H1 (cell line): ENCODE results near the gene BGLAP. TPM values are rescaled to one million over a fixed set of nuclear protein-coding genes. Genes with fewer than 3 reads are reported as not detected.

Experiments
- CTCF ChIA-PET: fragments of 300-600 bp; sonication (Branson Sonifier 250); formaldehyde crosslinking; loops from one replicate; lab custom pipeline; 2021; ENCODE audit not compliant: partially characterized antibody; lab: Charles Lee
- POLR2A ChIA-PET: fragments of 300-600 bp; sonication (Branson Sonifier 250); formaldehyde crosslinking; loops from one replicate; lab custom pipeline; 2021; ENCODE audit warnings: inconsistent platforms; ENCODE audit not compliant: partially characterized antibody; lab: Charles Lee
- DNase-seq, 2 experiments: peaks; one replicate each; pipeline versions ENCODE4 v3.0.0 to v3.0.0-alpha.2; 2010 to 2022; ENCODE audit warnings: low spot score in 2 of 2, low read depth in 1 of 2, mixed read lengths in 1 of 2
- FAIRE-seq: peaks from 2 replicates; lab custom pipeline; 2011; peaks lifted over from hg19 to GRCh38; lab: Jason Lieb, UNC
- H2AFZ ChIP-seq: 2 replicates; pipeline ENCODE4 v1.8.1; 2012; ENCODE audit warnings: low read length, inconsistent platforms
- H2AK5ac ChIP-seq: 2 replicates; pipeline ENCODE4 v1.6.1; 2013; ENCODE audit warnings: low read depth, low read length
- H2BK120ac ChIP-seq: replicated peaks from 2 replicates; pipeline ENCODE3; 2013; ENCODE audit warnings: low read depth, low read length, inconsistent platforms
- H2BK12ac ChIP-seq: 2 replicates; pipeline ENCODE4 v1.6.1; 2013; ENCODE audit warnings: low read depth, low read length
- H2BK15ac ChIP-seq: 2 replicates; pipeline ENCODE4 v1.6.1; 2013; ENCODE audit warnings: low read length
- H2BK20ac ChIP-seq: 2 replicates; pipeline ENCODE4 v1.6.1; 2013; ENCODE audit warnings: low read length
- H2BK5ac ChIP-seq: 2 replicates; pipeline ENCODE4 v1.6.1; 2013; ENCODE audit warnings: low read depth, low read length
- H3K14ac ChIP-seq: 2 replicates; pipeline ENCODE4 v1.6.1; 2013; ENCODE audit warnings: inconsistent platforms; ENCODE audit not compliant: insufficient read length
- H3K18ac ChIP-seq: 2 replicates; pipeline ENCODE4 v1.6.1; 2013; ENCODE audit warnings: low read length; ENCODE audit errors: extremely low read depth
- H3K23ac ChIP-seq: 2 replicates; pipeline ENCODE4 v1.6.1; 2013; ENCODE audit warnings: inconsistent platforms; ENCODE audit not compliant: insufficient read length
- H3K23me2 ChIP-seq: 2 replicates; pipeline ENCODE4 v1.6.1; 2013; ENCODE audit warnings: low read depth, low read length
- H3K27ac ChIP-seq: 2 replicates; pipeline ENCODE4 v1.6.1; 2011; ENCODE audit warnings: low read depth, low read length, inconsistent platforms
- H3K27me3 ChIP-seq, 4 experiments: replicated peaks in 1 of 4; 1 replicate in 1 of 4; 2 replicates in 3 of 4; pipeline versions ENCODE4 v1.6.1 to v1.8.1; 2011 to 2013; ENCODE audit warnings: low read length in 3 of 4, mild to moderate bottlenecking in 3 of 4, inconsistent platforms in 2 of 4, mixed read lengths in 2 of 4, moderate library complexity in 1 of 4; ENCODE audit not compliant: control insufficient read depth in 3 of 4, insufficient read depth in 3 of 4; ENCODE audit errors: extremely low read depth in 1 of 4
- H3K36me3 ChIP-seq, 4 experiments: 2 replicates each; pipeline versions ENCODE4 v1.6.1 to v1.8.1; 2011 to 2013; ENCODE audit warnings: mild to moderate bottlenecking in 4 of 4, low read length in 3 of 4, moderate library complexity in 2 of 4, control low read depth in 1 of 4, inconsistent platforms in 1 of 4; ENCODE audit not compliant: insufficient read depth in 4 of 4, control insufficient read depth in 2 of 4
- H3K4ac ChIP-seq: replicated peaks from 2 replicates; pipeline ENCODE3; 2013; ENCODE audit warnings: low read length, low read depth, mixed read lengths, inconsistent platforms; ENCODE audit not compliant: insufficient read length
- H3K4me1 ChIP-seq, 4 experiments: replicated peaks in 1 of 4; 1 replicate in 1 of 4; 2 replicates in 3 of 4; pipeline versions ENCODE4 v1.6.1 to v1.8.1; 2011 to 2013; ENCODE audit warnings: low read length in 3 of 4, inconsistent platforms in 2 of 4, mixed read lengths in 1 of 4; ENCODE audit not compliant: insufficient read depth in 4 of 4, control insufficient read depth in 3 of 4
- H3K4me2 ChIP-seq, 2 experiments: 2 replicates each; pipeline versions ENCODE4 v1.6.1 to v1.8.1; 2011 to 2013; ENCODE audit warnings: low read depth in 2 of 2, low read length in 2 of 2, control low read depth in 1 of 2, inconsistent platforms in 1 of 2, mild to moderate bottlenecking in 1 of 2; ENCODE audit not compliant: insufficient read depth in 1 of 2
- H3K4me3 ChIP-seq, 4 experiments: fragments of 200-600, 300-600 bp in 1 of 4; sonication (generic), shearing (Covaris generic), sonication (Bioruptor Twin) in 1 of 4; 2 replicates each; pipeline versions ENCODE4 v1.5.1 to v1.8.1; 2011 to 2016; ENCODE audit warnings: low read length in 4 of 4, low read depth in 3 of 4, control low read depth in 2 of 4, inconsistent platforms in 2 of 4, mild to moderate bottlenecking in 2 of 4, mixed read lengths in 1 of 4, moderate library complexity in 1 of 4; ENCODE audit not compliant: insufficient read depth in 2 of 4; ENCODE audit errors: extremely low read depth in 1 of 4
- H3K56ac ChIP-seq: replicated peaks from 2 replicates; pipeline ENCODE3; 2013; ENCODE audit warnings: low read depth, mild to moderate bottlenecking, mixed read lengths, low read length, inconsistent platforms; ENCODE audit not compliant: insufficient read length
- H3K79me1 ChIP-seq: 2 replicates; pipeline ENCODE4 v1.6.1; 2013; ENCODE audit warnings: low read depth, low read length, control low read depth
- H3K79me2 ChIP-seq, 2 experiments: 2 replicates each; pipeline versions ENCODE4 v1.6.1 to v1.8.1; 2012 to 2013; ENCODE audit warnings: low read length in 2 of 2, mild to moderate bottlenecking in 2 of 2, inconsistent platforms in 1 of 2; ENCODE audit not compliant: insufficient read depth in 2 of 2, control insufficient read depth in 1 of 2
- H3K9ac ChIP-seq, 4 experiments: replicated peaks in 1 of 4; 1 replicate in 1 of 4; 2 replicates in 3 of 4; pipeline versions ENCODE4 v1.6.1 to v1.8.1; 2011 to 2013; ENCODE audit warnings: low read depth in 3 of 4, low read length in 3 of 4, control low read depth in 2 of 4, mild to moderate bottlenecking in 2 of 4, moderate library complexity in 2 of 4, inconsistent platforms in 1 of 4; ENCODE audit errors: extremely low read depth in 1 of 4
- H3K9me3 ChIP-seq, 2 experiments: 2 replicates each; pipeline versions ENCODE4 v1.6.1 to v1.8.1; 2012 to 2013; ENCODE audit warnings: mild to moderate bottlenecking in 2 of 2, moderate library complexity in 2 of 2, control low read depth in 1 of 2, inconsistent platforms in 1 of 2, low read depth in 1 of 2, low read length in 1 of 2, mixed read lengths in 1 of 2; ENCODE audit not compliant: insufficient read depth in 2 of 2
- H4K20me1 ChIP-seq, 2 experiments: replicated peaks in 1 of 2; 2 replicates each; pipeline versions ENCODE3 to v1.8.1; 2011 to 2013; ENCODE audit warnings: inconsistent platforms in 2 of 2, low read length in 2 of 2, mild to moderate bottlenecking in 1 of 2; ENCODE audit not compliant: insufficient read depth in 2 of 2, control insufficient read depth in 1 of 2
- H4K5ac ChIP-seq: 2 replicates; pipeline ENCODE4 v1.6.1; 2013; ENCODE audit warnings: low read length, low read depth, mixed read lengths, inconsistent platforms; ENCODE audit not compliant: insufficient read length
- H4K8ac ChIP-seq: 2 replicates; pipeline ENCODE4 v1.8.0; 2013; ENCODE audit warnings: mild to moderate bottlenecking, moderate library complexity, low read length, inconsistent platforms; ENCODE audit not compliant: insufficient read depth; ENCODE audit errors: extremely low read depth
- H4K91ac ChIP-seq: replicated peaks from 2 replicates; pipeline ENCODE3; 2013; ENCODE audit warnings: low read length, mixed read lengths, inconsistent platforms; ENCODE audit not compliant: insufficient read length
- CEBPB ChIP-seq: IDR thresholded peaks from 2 replicates; pipeline ENCODE4 v1.6.1; 2012; ENCODE audit warnings: low read depth, low read length
- EGR1 ChIP-seq: IDR thresholded peaks from 2 replicates; pipeline ENCODE4 v1.6.1; 2011; ENCODE audit warnings: low read depth, low read length, borderline replicate concordance
- HDAC2 ChIP-seq, 2 experiments: fragments of 300-600 bp in 1 of 2; sonication (generic) in 1 of 2; IDR thresholded peaks; 2 replicates each; pipeline ENCODE4 v1.6.1; 2011 to 2012; ENCODE audit warnings: low read depth in 2 of 2, low read length in 2 of 2, mild to moderate bottlenecking in 2 of 2, moderate library complexity in 2 of 2, borderline replicate concordance in 1 of 2, inconsistent platforms in 1 of 2
- KDM1A ChIP-seq: fragments of 200-600, 300-600 bp; sonication (generic); IDR thresholded peaks from 2 replicates; pipeline ENCODE4 v1.7.1; 2016; ENCODE audit warnings: mild to moderate bottlenecking, low read length, borderline replicate concordance
- POLR2AphosphoS5 ChIP-seq: IDR thresholded peaks from 2 replicates; pipeline ENCODE4 v1.6.1; 2011; ENCODE audit warnings: low read depth, low read length
- TBP ChIP-seq: IDR thresholded peaks from 2 replicates; pipeline ENCODE4 v1.6.1; 2011; ENCODE audit warnings: low read depth, low read length, improper control_type of control experiment
- WGBS, 2 experiments: shearing (Covaris generic) in 1 of 2; methylation state at CpG; one replicate each; pipeline versions ENCODE4 v1.1.6 to v1.1.7; 2013 to 2015; ENCODE audit warnings: low lambda C conversion rate in 2 of 2, mixed read lengths in 2 of 2, inconsistent platforms in 1 of 2, low coverage in 1 of 2, missing lambda C conversion rate in 1 of 2; ENCODE audit not compliant: insufficient replicate concordance in 2 of 2, insufficient coverage in 1 of 2, insufficient read length in 1 of 2; ENCODE audit errors: extremely low coverage in 1 of 2, missing lambda C conversion rate in 1 of 2; 5-methylcytosine and 5-hydroxymethylcytosine counted together
- polyA plus RNA-seq, 7 experiments: library from polyadenylated mRNA; depleted of rRNA in 3 of 7; stranded (reverse) in 5 of 7; unstranded in 2 of 7; fragments of >200 nt in 5 of 7; fragments of 200-250 nt in 2 of 7; gene quantifications; 1 replicate in 5 of 7; 2 replicates in 1 of 7; 4 replicates in 1 of 7; pipeline versions ENCODE4 v1.2.1 to v1.2.3, GENCODE V29; 2011 to 2013; ENCODE audit warnings: missing spikeins in 2 of 7, mixed read lengths in 2 of 7
- total RNA-seq: library from RNA; stranded (reverse); fragmentation: NEBNext Ultra II Directional; extraction: Animal tissue kit (Norgen Biotek cat#: 25700); gene quantifications from 2 replicates; pipeline ENCODE4 v1.2.1, GENCODE V29; 2021

BGLAP gene
- total and polyA plus RNA-seq, 2 of the 8 experiments (the other 6 are each of a cell fraction or from before 2014, with no cell fraction given), result 1.2 to 1.5 TPM

DNA sequence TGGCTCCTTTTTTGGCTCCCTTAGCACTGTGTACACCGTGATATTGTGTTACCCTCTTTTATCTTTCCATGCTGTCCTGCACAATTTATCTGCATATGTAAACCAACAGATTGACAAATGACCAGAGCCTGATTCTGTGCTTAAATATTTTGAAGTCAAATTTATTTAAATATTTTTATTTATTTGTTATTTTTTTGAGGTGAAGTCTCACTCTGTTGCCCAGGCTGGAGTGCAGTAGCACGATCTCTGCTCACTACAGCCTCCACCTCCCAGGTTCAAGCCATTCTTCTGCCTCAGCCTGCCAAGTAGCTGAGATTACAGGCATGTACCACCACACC lies 16.3 kb upstream of the BGLAP start:
- no peak overlapping the region for H2BK12ac ChIP-seq
- no peak overlapping the region for H3K4ac ChIP-seq
- no peak overlapping the region for H3K4me2 ChIP-seq
- no peak overlapping the region for H2BK20ac ChIP-seq
- H3K36me3 ChIP-seq, result peaks cover 11 to 38% (median 18%) of the 10 kb centered on the region in 4 experiments
- H3K4me1 ChIP-seq, result no peaks in the 10 kb centered on the region
- no peaks in the 10 kb centered on the region for H3K27me3 ChIP-seq
- H2AK5ac ChIP-seq, result no peak overlapping the region
- H3K9ac ChIP-seq, result no peak overlapping the region
- H4K8ac ChIP-seq, result no peak overlapping the region
- no peak overlapping the region for H3K56ac ChIP-seq
- H3K79me1 ChIP-seq, result peaks cover 17% of the 10 kb centered on the region
- no peak for FAIRE-seq
- no peak overlapping the region for H3K18ac ChIP-seq
- no peak overlapping the region for H3K4me3 ChIP-seq
- H3K23ac ChIP-seq, result no peak overlapping the region
- no peak overlapping the region for H2BK120ac ChIP-seq
- H3K9me3 ChIP-seq, result no peaks in the 10 kb centered on the region
- no peak overlapping the region for H2BK15ac ChIP-seq
- H2BK5ac ChIP-seq, result no peak overlapping the region
- no peak overlapping the region for H4K91ac ChIP-seq
- H2AFZ ChIP-seq, result no peak overlapping the region
- TF ChIP-seq TBP, result no peak
- no peak for TF ChIP-seq CEBPB
- no peak for TF ChIP-seq POLR2AphosphoS5
- TF ChIP-seq EGR1, result no peak
- TF ChIP-seq KDM1A, result no peak
- no peak for TF ChIP-seq HDAC2 (IDR thresholded peaks at IDR 0.05; ENCODE audit: borderline replicate concordance in 1 of 2, low read depth in 2 of 2, low read length in 2 of 2)
- TF ChIP-seq, all 59 proteins: peak for 0
- peaks cover 0 to 7% of the 10 kb centered on the region in 2 experiments for H4K20me1 ChIP-seq
- no peak for DNase-seq
- H3K79me2 ChIP-seq, result 0 out of 4 replicates have a peak, but pooled peaks cover 0 to 8% of the 10 kb centered on the region in 2 experiments
- no peaks in the 10 kb centered on the region for H3K23me2 ChIP-seq
- WGBS, 2 experiments, result 54% methylated on average over 2 of the region's 2 CpGs; no CpG with 5 or more reads in 1 of the 2 experiments
- CTCF ChIA-PET, result interaction anchor here (0.7 to 47.2 kb wide), 34 partner anchors 8 to 135 kb away, joined by 3 to 1265 read pairs (median 8); partner anchors contain the start of genes BGLAP, PMF1, SEMA4A and SLC25A44
- H4K5ac ChIP-seq, result no peak overlapping the region
- no peak overlapping the region for H3K27ac ChIP-seq
- POLR2A ChIA-PET, result interaction anchor here (0.7 to 6.6 kb wide), 12 partner anchors 12 to 84 kb away, joined by 3 to 49 read pairs (median 3); partner anchors contain the start of genes PAQR6, PMF1 and SLC25A44
- H3K14ac ChIP-seq, result no peak overlapping the region
